Adrenal gland (tissue), 12 donors: Measurements from ENCODE around the gene MAST4. TPM values are rescaled to one million over a fixed set of nuclear protein-coding genes. Genes with fewer than 3 reads are reported as not detected.

ENCODE experiments used
- DNase-seq, 7 donors: peaks; one replicate each; pipeline ENCODE4 v3.0.0-alpha.2; 2019 to 2020
- H3K27ac ChIP-seq, 5 donors: fragments of 200-600 bp; sonication (generic) in 4 of 5; 1 replicate in 3 of 5; 2 replicates in 2 of 5; pipeline versions ENCODE4 v1.5.1 to v1.8.0; 2016 to 2020; ENCODE audit warnings: mild to moderate bottlenecking in 1 of 5
- H3K27me3 ChIP-seq: fragments of 200-600 bp; 2 replicates; pipeline ENCODE4 v1.8.0; 2021
- H3K36me3 ChIP-seq, 2 donors: fragments of 200-600 bp; replicated peaks in 1 of 2; 1 replicate in 1 of 2; 2 replicates in 1 of 2; pipeline versions ENCODE4 v1.5.1 to v1.8.0; 2018 to 2022
- H3K4me1 ChIP-seq, 2 donors: fragments of 200-600 bp; replicated peaks in 1 of 2; 1 replicate in 1 of 2; 2 replicates in 1 of 2; pipeline versions ENCODE4 v1.5.1 to v1.8.0; 2018 to 2021
- H3K4me3 ChIP-seq, 4 donors: fragments of 200-600 bp; sonication (generic) in 3 of 4; one replicate each; pipeline ENCODE4 v1.5.1; 2016 to 2018
- H3K9me3 ChIP-seq, 3 donors: fragments of 200-600 bp; sonication (generic) in 1 of 3; replicated peaks in 1 of 3; 1 replicate in 2 of 3; 2 replicates in 1 of 3; pipeline versions ENCODE4 v1.5.1 to v1.8.0; 2016 to 2021
- POLR2A ChIP-seq, 2 donors: fragments of 450-650 bp; IDR thresholded peaks; one replicate each; pipeline ENCODE4 v1.6.1; 2017; ENCODE audit warnings: antibody characterized with exemption in 2 of 2, mild to moderate bottlenecking in 2 of 2, moderate library complexity in 1 of 2
- WGBS, 4 donors: extraction: QIAGEN DNeasy Blood & Tissue Kit in 2 of 4; methylation state at CpG; one replicate each; pipeline versions ENCODE4 v1.1.5 to v1.1.7; 2013 to 2017; 5-methylcytosine and 5-hydroxymethylcytosine counted together
- intact Hi-C, 2 donors: fragments of 100-400 bp; cut with DNase I; formaldehyde crosslinking; loops; one replicate each; pipeline versions ENCODE4 v1.14.1 to v1.15.0; 2022 to 2023
- polyA plus RNA-seq, 3 donors: library from polyadenylated mRNA; stranded (reverse); fragments of 200-250 nt in 2 of 3; fragments of 350-450 nt in 1 of 3; fragmentation: Illumina TruSeq in 1 of 3; extraction: RNeasy Lipid Tissue Mini Kit (QIAGEN cat#74804) in 1 of 3; gene quantifications; one replicate each; pipeline ENCODE4 v1.2.3, GENCODE V29; 2013 to 2014
- total RNA-seq, 9 donors: library from RNA; depleted of rRNA in 4 of 9; stranded (reverse); fragments of >200 nt in 4 of 9; fragments of 120-200 nt in 1 of 9; fragmentation: NEBNext Ultra II Directional in 1 of 9; extraction: Animal tissue kit (Norgen Biotek cat#: 25700) in 1 of 9; gene quantifications; one replicate each; pipeline versions ENCODE4 v1.1.0 to v1.2.4, GENCODE V29; 2013 to 2023
- TF ChIP-seq, protein P1 (sequence below), 6 experiments: fragments of 450-650 bp in 4 of 6; fragments of 200-600 bp in 2 of 6; sonication (generic) in 1 of 6; IDR thresholded peaks; 1 replicate in 5 of 6; 2 replicates in 1 of 6; pipeline versions ENCODE4 v1.5.1 to v1.8.0; 2016 to 2021; ENCODE audit warnings: antibody characterized with exemption in 6 of 6, mild to moderate bottlenecking in 2 of 6, moderate library complexity in 1 of 6
- donor health status: healthy with polysubstance abuse.
- donor health status: Bipolar disorder and iron deficiency.
- donor health status: DM: yes; HTN: yes; CAD: no.
- donor health status: DM: no; HTN: no; CAD: no.
- donor health status: DM: no; HTN: no; CAD: no.
- donor health status: DM: yes; HTN: yes; CAD: no.

Gene MAST4
- total and polyA plus RNA-seq, 12 donors, result 12.3 to 95.0 (median 42.8) TPM

DNA sequence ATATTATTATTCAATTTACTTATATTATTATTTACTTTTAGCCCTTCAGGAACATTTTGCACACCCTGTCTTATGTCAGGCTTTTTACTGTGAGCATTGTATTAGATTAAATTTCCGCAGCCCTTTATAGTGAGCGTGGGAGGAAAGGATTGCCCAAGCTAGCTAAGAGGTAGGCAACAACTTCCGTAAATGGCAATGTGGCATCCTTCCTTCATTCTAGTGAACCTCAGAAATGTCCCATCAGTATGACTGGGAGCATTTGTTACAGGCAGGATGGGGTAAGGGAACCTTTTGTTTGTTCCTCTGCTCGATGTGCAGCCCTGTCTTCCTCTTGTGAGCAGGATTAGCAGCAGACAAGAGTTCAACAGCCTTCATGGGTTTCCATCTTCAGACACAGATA, 606.6 kb downstream of the MAST4 start:
- no peaks in the 10 kb centered on the region for H3K9me3 ChIP-seq
- 75 to 80% (median 79%) methylated on average over 4 of the region's 4 CpGs for WGBS, 4 donors
- H3K27ac ChIP-seq, result no peak overlapping the region
- H3K4me3 ChIP-seq, result no peak overlapping the region
- TF ChIP-seq, protein P1, sequence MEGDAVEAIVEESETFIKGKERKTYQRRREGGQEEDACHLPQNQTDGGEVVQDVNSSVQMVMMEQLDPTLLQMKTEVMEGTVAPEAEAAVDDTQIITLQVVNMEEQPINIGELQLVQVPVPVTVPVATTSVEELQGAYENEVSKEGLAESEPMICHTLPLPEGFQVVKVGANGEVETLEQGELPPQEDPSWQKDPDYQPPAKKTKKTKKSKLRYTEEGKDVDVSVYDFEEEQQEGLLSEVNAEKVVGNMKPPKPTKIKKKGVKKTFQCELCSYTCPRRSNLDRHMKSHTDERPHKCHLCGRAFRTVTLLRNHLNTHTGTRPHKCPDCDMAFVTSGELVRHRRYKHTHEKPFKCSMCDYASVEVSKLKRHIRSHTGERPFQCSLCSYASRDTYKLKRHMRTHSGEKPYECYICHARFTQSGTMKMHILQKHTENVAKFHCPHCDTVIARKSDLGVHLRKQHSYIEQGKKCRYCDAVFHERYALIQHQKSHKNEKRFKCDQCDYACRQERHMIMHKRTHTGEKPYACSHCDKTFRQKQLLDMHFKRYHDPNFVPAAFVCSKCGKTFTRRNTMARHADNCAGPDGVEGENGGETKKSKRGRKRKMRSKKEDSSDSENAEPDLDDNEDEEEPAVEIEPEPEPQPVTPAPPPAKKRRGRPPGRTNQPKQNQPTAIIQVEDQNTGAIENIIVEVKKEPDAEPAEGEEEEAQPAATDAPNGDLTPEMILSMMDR (IDR thresholded peaks at IDR 0.05), result no peak
- no peak for TF ChIP-seq POLR2A (IDR thresholded peaks at IDR 0.05)
- intact Hi-C loops, result loop anchor here in 1 of 2 donors (10.0 kb wide), 1 partner anchor 388 kb away; no protein-coding TSS in a partner anchor
- DNase-seq, result no peak
- no peaks in the 10 kb centered on the region for H3K4me1 ChIP-seq
- no peaks in the 10 kb centered on the region for H3K36me3 ChIP-seq
- H3K27me3 ChIP-seq, result no peaks in the 10 kb centered on the region

DNA sequence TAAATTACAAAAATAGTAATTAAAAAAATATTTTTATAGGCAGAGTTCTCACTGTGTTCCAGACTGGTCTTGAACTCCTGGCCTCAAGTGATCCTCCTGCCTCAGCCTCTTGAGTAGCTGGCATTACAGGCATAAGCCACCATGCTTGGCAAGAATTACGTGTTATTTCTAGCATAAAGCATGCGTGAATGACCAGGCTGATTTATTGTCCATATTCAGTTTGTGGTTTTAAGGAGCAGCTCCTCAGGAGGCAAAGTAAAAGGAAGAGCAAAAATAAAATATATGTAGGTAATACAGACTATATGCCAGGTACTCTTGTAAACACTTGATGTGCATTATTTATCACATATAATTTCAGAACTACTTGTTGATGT, 607.5 kb downstream of the MAST4 start:
- no peaks in the 10 kb centered on the region for H3K9me3 ChIP-seq
- 39 to 42% (median 41%) methylated on average over 2 of the region's 2 CpGs for WGBS, 4 donors
- H3K4me3 ChIP-seq, result no peak overlapping the region
- TF ChIP-seq POLR2A (IDR thresholded peaks at IDR 0.05), result no peak
- TF ChIP-seq, protein P1 (IDR thresholded peaks at IDR 0.05), result no peak
- no peaks in the 10 kb centered on the region for H3K4me1 ChIP-seq
- intact Hi-C loops, result loop anchor here in 1 of 2 donors (10.0 kb wide), 1 partner anchor 389 kb away; no protein-coding TSS in a partner anchor
- no peak for DNase-seq
- no peak overlapping the region for H3K27ac ChIP-seq
- no peaks in the 10 kb centered on the region for H3K36me3 ChIP-seq
- no peaks in the 10 kb centered on the region for H3K27me3 ChIP-seq

DNA sequence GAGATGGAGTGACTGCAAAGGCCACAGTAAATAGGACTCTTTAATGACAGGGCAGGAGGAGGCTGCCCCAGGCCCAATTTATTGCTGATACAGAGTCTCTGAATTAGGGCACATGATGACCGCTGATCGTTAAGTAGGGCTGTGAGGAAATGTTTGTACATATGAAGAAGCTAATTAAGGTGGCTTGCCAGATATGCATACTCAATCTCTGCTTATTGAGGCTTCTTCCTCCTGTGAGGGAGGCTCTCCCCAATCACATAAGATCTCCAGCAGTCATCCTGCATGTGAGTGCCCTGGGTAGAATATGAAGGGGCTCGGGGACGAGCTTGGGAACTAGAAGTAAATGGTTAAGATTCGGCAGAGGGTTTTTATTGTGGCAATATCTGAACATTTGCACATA, 608.6 kb downstream of the MAST4 start:
- no peak overlapping the region for H3K4me3 ChIP-seq
- H3K27ac ChIP-seq, result no peak overlapping the region
- no peak for TF ChIP-seq POLR2A (IDR thresholded peaks at IDR 0.05)
- TF ChIP-seq, protein P1 (IDR thresholded peaks at IDR 0.05), result no peak
- no peaks in the 10 kb centered on the region for H3K9me3 ChIP-seq
- no peaks in the 10 kb centered on the region for H3K27me3 ChIP-seq
- H3K4me1 ChIP-seq, result no peaks in the 10 kb centered on the region
- intact Hi-C loops, result loop anchor here (5.0 to 10.0 kb wide), 2 partner anchors 38 to 390 kb away; no protein-coding TSS in a partner anchor
- WGBS, 4 donors, result 78 to 85% (median 79%) methylated on average over 5 of the region's 5 CpGs
- DNase-seq, result no peak
- H3K36me3 ChIP-seq, result no peaks in the 10 kb centered on the region

DNA sequence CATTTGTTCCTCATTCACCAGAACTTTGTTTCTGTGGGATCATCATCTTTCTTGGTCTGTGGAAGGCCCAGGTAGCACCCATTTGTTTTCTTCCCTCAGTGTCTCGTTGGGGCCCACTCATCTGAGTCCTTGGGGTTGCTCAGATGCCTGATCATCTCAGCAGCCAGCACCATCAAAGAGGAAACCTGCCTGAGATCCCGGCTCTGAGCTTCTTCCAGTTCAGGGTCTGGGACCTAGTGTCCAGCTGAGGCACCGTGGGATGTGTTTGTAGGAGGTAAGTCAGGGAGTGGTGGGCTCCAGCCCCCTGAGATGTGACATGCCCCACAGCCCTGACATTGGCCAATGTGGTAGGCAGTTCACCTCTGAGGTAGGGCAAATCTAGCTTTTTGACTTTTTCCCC, 609.8 kb downstream of the MAST4 start:
- WGBS, 4 donors, result 89 to 97% (median 90%) methylated on average over 3 of the region's 3 CpGs
- no peak for DNase-seq
- Histone ChIP-seq H3K4me1 (no peaks in the 10 kb centered on the region), H3K4me3 (no peak overlapping the region), H3K27me3 (no peaks in the 10 kb centered on the region), H3K36me3 (no peaks in the 10 kb centered on the region), H3K9me3 (no peaks in the 10 kb centered on the region), H3K27ac (no peak overlapping the region)
- TF ChIP-seq, protein P1 (IDR thresholded peaks at IDR 0.05), result no peak
- TF ChIP-seq POLR2A (IDR thresholded peaks at IDR 0.05), result no peak
- intact Hi-C loops, result loop anchor here (5.0 to 10.0 kb wide), 2 partner anchors 39 to 391 kb away; no protein-coding TSS in a partner anchor
